B cell (primary cell): Measurements from ENCODE around the gene SMURF1. TPM values are rescaled to one million over a fixed set of nuclear protein-coding genes. Genes with fewer than 3 reads are reported as not detected.

ENCODE experiments used
- ATAC-seq: fragments of 200-7000 bp; cut with Tn5 transposase; one replicate; pipeline ENCODE4 v1.10.0; 2021; ENCODE audit warnings: low read depth, mild to moderate bottlenecking, moderate number of reproducible peaks, moderate library complexity
- CTCF ChIA-PET: fragments of 350-600 bp; sonication (Branson Sonifier 250); formaldehyde crosslinking; loops from one replicate; lab custom pipeline; 2021; ENCODE audit warnings: antibody characterized with exemption, inconsistent platforms; lab: Charles Lee
- POLR2A ChIA-PET: fragments of 350-600 bp; sonication (Branson Sonifier 250); formaldehyde crosslinking; loops from one replicate; lab custom pipeline; 2021; ENCODE audit warnings: antibody characterized with exemption; lab: Charles Lee
- DNase-seq: peaks from one replicate; pipeline ENCODE4 v3.0.0; 2013
- H2AFZ ChIP-seq: 2 replicates; pipeline ENCODE4 v1.6.1; 2012; ENCODE audit warnings: mild to moderate bottlenecking, low read depth, low read length; ENCODE audit not compliant: insufficient read depth, poor library complexity, severe bottlenecking
- H3K27ac ChIP-seq, 2 donors: 1 replicate in 1 of 2; 2 replicates in 1 of 2; pipeline ENCODE4 v1.5.1; 2012 to 2013; ENCODE audit warnings: low read length in 2 of 2, mild to moderate bottlenecking in 2 of 2, moderate library complexity in 1 of 2
- H3K27me3 ChIP-seq, 4 experiments: fragments of 200-600 bp in 1 of 4; sonication (generic) in 1 of 4; replicated peaks in 1 of 4; 1 replicate in 2 of 4; 2 replicates in 2 of 4; pipeline versions ENCODE4 v1.6.1 to v1.7.0; 2013 to 2016; ENCODE audit warnings: low read length in 3 of 4, mild to moderate bottlenecking in 2 of 4, mixed read lengths in 1 of 4, moderate library complexity in 1 of 4; ENCODE audit not compliant: insufficient read depth in 4 of 4, control insufficient read depth in 3 of 4; ENCODE audit errors: control extremely low read depth in 1 of 4
- H3K36me3 ChIP-seq, 2 experiments: replicated peaks in 1 of 2; 1 replicate in 1 of 2; 2 replicates in 1 of 2; pipeline versions ENCODE4 v1.6.1 to v1.7.1; 2013; ENCODE audit warnings: low read length in 1 of 2; ENCODE audit not compliant: insufficient read depth in 2 of 2, control insufficient read depth in 1 of 2; ENCODE audit errors: control extremely low read depth in 1 of 2, extremely low read depth in 1 of 2
- H3K4me1 ChIP-seq, 2 donors: fragments of 200-600 bp in 1 of 2; sonication (generic) in 1 of 2; 1 replicate in 1 of 2; 2 replicates in 1 of 2; pipeline versions ENCODE4 v1.5.1 to v1.6.1; 2013 to 2017; ENCODE audit warnings: low read length in 2 of 2; ENCODE audit not compliant: control insufficient read depth in 2 of 2, insufficient read depth in 2 of 2
- H3K4me2 ChIP-seq: replicated peaks from 2 replicates; pipeline ENCODE3; 2012; ENCODE audit warnings: mild to moderate bottlenecking, low read depth, low read length; ENCODE audit not compliant: poor library complexity, severe bottlenecking
- H3K4me3 ChIP-seq, 5 experiments: fragments of 200-600 bp in 1 of 5; sonication (generic) in 1 of 5; 1 replicate in 3 of 5; 2 replicates in 2 of 5; pipeline versions ENCODE4 v1.5.1 to v1.7.0; 2011 to 2016; ENCODE audit warnings: low read length in 4 of 5, mild to moderate bottlenecking in 4 of 5, low read depth in 2 of 5, control low read depth in 1 of 5, moderate library complexity in 1 of 5; ENCODE audit not compliant: insufficient read depth in 1 of 5; ENCODE audit errors: control extremely low read depth in 1 of 5, extremely low read depth in 1 of 5
- H3K79me2 ChIP-seq: fragments of 200-600 bp; sonication (generic); one replicate; pipeline ENCODE4 v1.6.0; 2016; ENCODE audit warnings: low read length; ENCODE audit not compliant: control insufficient read depth, insufficient read depth
- H3K9ac ChIP-seq: fragments of 200-600 bp; sonication (generic); 2 replicates; pipeline ENCODE4 v1.6.1; 2017; ENCODE audit warnings: mild to moderate bottlenecking, low read length, moderate library complexity
- H3K9me3 ChIP-seq, 3 donors: one replicate each; pipeline versions ENCODE4 v1.6.1 to v1.7.1; 2013; ENCODE audit warnings: low read length in 2 of 3; ENCODE audit not compliant: control insufficient read depth in 2 of 3, insufficient read depth in 1 of 3; ENCODE audit errors: control extremely low read depth in 1 of 3
- H4K20me1 ChIP-seq: 2 replicates; pipeline ENCODE4 v1.6.0; 2012; ENCODE audit warnings: mild to moderate bottlenecking, low read length; ENCODE audit not compliant: insufficient read depth, control insufficient read depth, poor library complexity, severe bottlenecking
- H3K27ac Mint-ChIP-seq: one replicate; pipeline ENCODE4 v1.8.0; 2021; ENCODE audit warnings: mixed read lengths
- H3K27me3 Mint-ChIP-seq: one replicate; pipeline ENCODE4 v1.8.0; 2021; ENCODE audit warnings: mixed read lengths
- H3K4me1 Mint-ChIP-seq: one replicate; pipeline ENCODE4 v1.8.0; 2021; ENCODE audit warnings: mixed read lengths
- H3K4me3 Mint-ChIP-seq: one replicate; pipeline ENCODE4 v1.8.0; 2021; ENCODE audit warnings: mixed read lengths
- H3K9me3 Mint-ChIP-seq: one replicate; pipeline ENCODE4 v1.8.0; 2022; ENCODE audit warnings: mixed read lengths; ENCODE audit not compliant: insufficient read depth
- EZH2 ChIP-seq: IDR thresholded peaks from 2 replicates; pipeline ENCODE4 v1.6.1; 2012; ENCODE audit warnings: borderline replicate concordance, low read depth, mild to moderate bottlenecking, moderate library complexity, low read length; ENCODE audit not compliant: insufficient read depth, poor library complexity, severe bottlenecking
- WGBS: methylation state at CpG from one replicate; pipeline ENCODE4 v1.1.5; 2013; ENCODE audit warnings: missing lambda C conversion rate; ENCODE audit not compliant: insufficient coverage; 5-methylcytosine and 5-hydroxymethylcytosine counted together
- intact Hi-C: fragments of 100-400 bp; cut with micrococcal nuclease; formaldehyde crosslinking; loops from one replicate; pipeline ENCODE4 v1.10.0; 2022
- polyA plus RNA-seq: library from polyadenylated mRNA; depleted of rRNA; stranded (reverse); fragments of >200 nt; gene quantifications from 2 replicates; pipeline ENCODE4 v1.2.3, GENCODE V29; 2012
- total RNA-seq, 2 donors: library from RNA; stranded (reverse); fragments of 120-200 nt in 1 of 2; gene quantifications; 1 replicate in 1 of 2; 2 replicates in 1 of 2; pipeline versions ENCODE4 v1.2.3 to v1.2.4, GENCODE V29; 2013 to 2022
- TF ChIP-seq, protein P1 (sequence below): fragments of 200-600 bp; IDR thresholded peaks from one replicate; pipeline ENCODE4 v1.8.0; 2022; ENCODE audit warnings: antibody characterized with exemption, mild to moderate bottlenecking

The SMURF1 gene
- total and polyA plus RNA-seq, 2 donors (not counting 1 experiment from before 2014, with no cell fraction given): 7.5 to 28.6 TPM

DNA sequence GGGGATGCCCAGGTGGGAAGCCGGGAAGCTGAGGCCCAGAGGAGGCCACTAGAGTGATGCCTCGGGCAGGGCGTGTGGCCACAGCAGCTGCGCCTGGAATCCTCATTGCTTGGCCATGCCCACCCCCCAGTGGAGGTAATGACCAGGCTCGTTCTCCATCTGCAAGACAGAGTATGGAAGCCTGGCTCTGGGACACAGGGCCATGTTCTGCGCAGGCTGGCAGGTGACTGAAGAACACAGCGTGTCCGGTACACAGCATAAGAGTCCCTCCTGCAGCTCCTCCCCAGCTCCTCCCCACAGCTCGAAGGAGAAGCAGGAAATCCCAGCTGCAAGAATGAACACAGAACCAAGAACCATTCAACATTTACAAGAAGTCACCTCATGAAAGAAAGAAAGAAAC lies 64.8 kb downstream of the SMURF1 start:
- Mint-ChIP-seq H3K27me3 (no peaks in the 10 kb centered on the region), H3K4me1 (peaks cover 36% of the 10 kb centered on the region), H3K27ac (no peak overlapping the region), H3K9me3 (no peaks in the 10 kb centered on the region), H3K4me3 (no peak overlapping the region)
- Histone ChIP-seq H4K20me1 (peaks cover 16% of the 10 kb centered on the region), H3K79me2 (peaks cover 65% of the 10 kb centered on the region), H3K9ac (no peak overlapping the region), H3K27ac (no peak overlapping the region), H3K9me3 (no peaks in the 10 kb centered on the region), H3K27me3 (no peaks in the 10 kb centered on the region), H3K4me2 (no peak overlapping the region), H3K4me3 (no peak overlapping the region), H3K36me3 (peaks cover 2 to 5% of the 10 kb centered on the region in 2 experiments), H2AFZ (no peak overlapping the region), H3K4me1 (peaks cover 0 to 6% of the 10 kb centered on the region in 2 donors)
- no peak for TF ChIP-seq EZH2
- TF ChIP-seq, protein P1, sequence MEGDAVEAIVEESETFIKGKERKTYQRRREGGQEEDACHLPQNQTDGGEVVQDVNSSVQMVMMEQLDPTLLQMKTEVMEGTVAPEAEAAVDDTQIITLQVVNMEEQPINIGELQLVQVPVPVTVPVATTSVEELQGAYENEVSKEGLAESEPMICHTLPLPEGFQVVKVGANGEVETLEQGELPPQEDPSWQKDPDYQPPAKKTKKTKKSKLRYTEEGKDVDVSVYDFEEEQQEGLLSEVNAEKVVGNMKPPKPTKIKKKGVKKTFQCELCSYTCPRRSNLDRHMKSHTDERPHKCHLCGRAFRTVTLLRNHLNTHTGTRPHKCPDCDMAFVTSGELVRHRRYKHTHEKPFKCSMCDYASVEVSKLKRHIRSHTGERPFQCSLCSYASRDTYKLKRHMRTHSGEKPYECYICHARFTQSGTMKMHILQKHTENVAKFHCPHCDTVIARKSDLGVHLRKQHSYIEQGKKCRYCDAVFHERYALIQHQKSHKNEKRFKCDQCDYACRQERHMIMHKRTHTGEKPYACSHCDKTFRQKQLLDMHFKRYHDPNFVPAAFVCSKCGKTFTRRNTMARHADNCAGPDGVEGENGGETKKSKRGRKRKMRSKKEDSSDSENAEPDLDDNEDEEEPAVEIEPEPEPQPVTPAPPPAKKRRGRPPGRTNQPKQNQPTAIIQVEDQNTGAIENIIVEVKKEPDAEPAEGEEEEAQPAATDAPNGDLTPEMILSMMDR: no peak
- ATAC-seq: no peak
- POLR2A ChIA-PET: no interaction called here
- WGBS: 61% methylated on average over 9 of the region's 9 CpGs
- DNase-seq: no peak
- intact Hi-C loops: no loop called here
- CTCF ChIA-PET: interaction anchor here (0.6 kb wide), 1 partner anchor 80 kb away, joined by 4 read pairs; no protein-coding TSS in a partner anchor

DNA sequence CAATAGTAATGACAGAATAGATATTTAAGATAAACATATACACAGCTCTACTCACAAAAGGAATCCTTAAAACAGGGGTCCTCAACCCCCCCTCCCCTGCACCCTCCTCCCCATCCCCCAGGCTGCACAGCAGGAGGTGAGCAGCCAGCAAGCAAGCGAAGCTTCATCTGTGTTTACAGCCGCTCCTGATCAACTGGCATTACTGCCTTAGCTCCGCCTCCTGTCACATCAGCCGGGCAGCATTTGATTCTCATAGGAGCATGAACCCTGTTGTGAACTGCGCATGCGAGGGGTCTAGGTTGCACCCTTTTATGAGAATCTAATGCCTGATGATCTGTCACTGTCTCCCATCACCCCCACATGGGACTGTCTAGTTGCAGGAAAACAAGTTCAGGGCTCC lies 65.5 kb downstream of the SMURF1 start:
- Histone ChIP-seq H3K27me3 (no peaks in the 10 kb centered on the region), H3K9me3 (no peaks in the 10 kb centered on the region), H3K9ac (no peak overlapping the region), H3K36me3 (peaks cover 2 to 5% of the 10 kb centered on the region in 2 experiments), H3K4me1 (peaks cover 0 to 6% of the 10 kb centered on the region in 2 donors), H4K20me1 (peaks cover 13% of the 10 kb centered on the region), H3K79me2 (peaks cover 67% of the 10 kb centered on the region), H2AFZ (no peak overlapping the region), H3K27ac (no peak overlapping the region), H3K4me2 (no peak overlapping the region), H3K4me3 (no peak overlapping the region)
- Mint-ChIP-seq H3K9me3 (peaks cover 3% of the 10 kb centered on the region), H3K4me1 (peaks cover 31% of the 10 kb centered on the region), H3K27ac (no peak overlapping the region), H3K27me3 (no peaks in the 10 kb centered on the region), H3K4me3 (no peak overlapping the region)
- over 99% methylated on average over 6 of the region's 6 CpGs for WGBS
- POLR2A ChIA-PET: no interaction called here
- DNase-seq (no peak), ATAC-seq (no peak)
- CTCF ChIA-PET: interaction anchor here (0.7 kb wide), 1 partner anchor 357 kb away, joined by 4 read pairs; no protein-coding TSS in a partner anchor
- TF ChIP-seq, protein P1: no peak
- TF ChIP-seq EZH2: no peak
- intact Hi-C loops: no loop called here
